NB4 (cell line): ENCODE results near the gene TDRD1.

Experiments used
- DNase-seq: peaks from one replicate; pipeline ENCODE4 v3.0.0; 2010; ENCODE audit warnings: low read depth
- H3K4me3 ChIP-seq: one replicate; pipeline ENCODE4 v1.5.1; 2011; ENCODE audit warnings: mild to moderate bottlenecking, low read depth, low read length, moderate library complexity
- CTCF ChIP-seq: IDR thresholded peaks from one replicate; pipeline ENCODE4 v1.5.1; 2012; ENCODE audit warnings: low read depth, low read length
- MAX ChIP-seq: IDR thresholded peaks from 2 replicates; pipeline ENCODE4 v1.6.1; 2011; ENCODE audit warnings: low read depth, low read length
- MYC ChIP-seq: IDR thresholded peaks from 2 replicates; pipeline ENCODE4 v1.6.1; 2011; ENCODE audit warnings: low read depth, low read length
- POLR2A ChIP-seq: IDR thresholded peaks from 2 replicates; pipeline ENCODE4 v1.6.1; 2011; ENCODE audit warnings: mild to moderate bottlenecking; ENCODE audit not compliant: insufficient read length; ENCODE audit errors: extremely low read depth

TDRD1 gene

GRCh38 chr10:114172776-114173602 lies 6.2 kb upstream of the TDRD1 start:
- peak; percentile 8 for DNase-seq
- H3K4me3 ChIP-seq, result peak overlapping the region; percentile 84
- TF ChIP-seq MYC (no peak), POLR2A (no peak), CTCF (no peak), MAX (no peak)

GRCh38 chr10:114173603-114173920 lies 5.6 kb upstream of the TDRD1 start:
- peak overlapping the region; percentile 84 for H3K4me3 ChIP-seq
- no peak for DNase-seq
- TF ChIP-seq MAX (no peak), POLR2A (no peak), CTCF (no peak), MYC (no peak)

GRCh38 chr10:114173921-114174694 lies 5.0 kb upstream of the TDRD1 start, which contains the start of gene CCDC186:
TSS of gene CCDC186 (minus strand) at chr10:114174203. CDS start at chr10:114163268, 10,935 bp downstream.
- DNase-seq, result peak; percentile 94
- H3K4me3 ChIP-seq, result peak within 1 kb of the TSS; percentile 84
- TF ChIP-seq MAX, result peak; percentile 12
- TF ChIP-seq POLR2A, result peak; percentile 60
- 0 out of 2 replicates have a peak, but pooled peaks have one; percentile 23 for TF ChIP-seq MYC
- TF ChIP-seq CTCF, result no peak

- TF ChIP-seq MAX (peak; percentile 59; the same call in 1 of the 2 replicates), CTCF (no peak), POLR2A (no peak)
- DNase-seq, result peak; percentile 81
- peak overlapping the region; percentile 84 for H3K4me3 ChIP-seq
Observed at GRCh38 chr10:114174695-114175188, 4.4 kb upstream of the TDRD1 start.

GRCh38 chr10:114175667-114176066 lies 3.5 kb upstream of the TDRD1 start:
- DNase-seq, result no peak
- no peak for TF ChIP-seq MAX
- TF ChIP-seq MYC, result no peak
- TF ChIP-seq CTCF, result no peak
- TF ChIP-seq POLR2A, result no peak
- no peak overlapping the region for H3K4me3 ChIP-seq
